Esophagus muscularis mucosa (tissue), 3 donors: ENCODE results near the gene RERE.

Experiments used
- POLR2AphosphoS5 ChIP-seq, 2 donors: sonication (generic); formaldehyde crosslinking; IDR thresholded peaks; one replicate each; pipeline ENCODE4 v1.6.1; 2017; ENCODE audit warnings: antibody characterized with exemption in 2 of 2
- TF ChIP-seq, protein P1 (sequence below), 3 experiments: fragments of 200-600 bp in 2 of 3; fragments of 450-650 bp in 1 of 3; sonication (generic) in 2 of 3; IDR thresholded peaks; one replicate each; pipeline ENCODE4 v1.5.1; 2017 to 2019; ENCODE audit warnings: antibody characterized with exemption in 3 of 3, mild to moderate bottlenecking in 2 of 3, moderate library complexity in 1 of 3

GRCh38 chr1:8800416-8800815, 17.0 kb downstream of the RERE start:
- TF ChIP-seq, protein P1, sequence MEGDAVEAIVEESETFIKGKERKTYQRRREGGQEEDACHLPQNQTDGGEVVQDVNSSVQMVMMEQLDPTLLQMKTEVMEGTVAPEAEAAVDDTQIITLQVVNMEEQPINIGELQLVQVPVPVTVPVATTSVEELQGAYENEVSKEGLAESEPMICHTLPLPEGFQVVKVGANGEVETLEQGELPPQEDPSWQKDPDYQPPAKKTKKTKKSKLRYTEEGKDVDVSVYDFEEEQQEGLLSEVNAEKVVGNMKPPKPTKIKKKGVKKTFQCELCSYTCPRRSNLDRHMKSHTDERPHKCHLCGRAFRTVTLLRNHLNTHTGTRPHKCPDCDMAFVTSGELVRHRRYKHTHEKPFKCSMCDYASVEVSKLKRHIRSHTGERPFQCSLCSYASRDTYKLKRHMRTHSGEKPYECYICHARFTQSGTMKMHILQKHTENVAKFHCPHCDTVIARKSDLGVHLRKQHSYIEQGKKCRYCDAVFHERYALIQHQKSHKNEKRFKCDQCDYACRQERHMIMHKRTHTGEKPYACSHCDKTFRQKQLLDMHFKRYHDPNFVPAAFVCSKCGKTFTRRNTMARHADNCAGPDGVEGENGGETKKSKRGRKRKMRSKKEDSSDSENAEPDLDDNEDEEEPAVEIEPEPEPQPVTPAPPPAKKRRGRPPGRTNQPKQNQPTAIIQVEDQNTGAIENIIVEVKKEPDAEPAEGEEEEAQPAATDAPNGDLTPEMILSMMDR (IDR thresholded peaks at IDR 0.05), result no peak
- TF ChIP-seq POLR2AphosphoS5 (IDR thresholded peaks at IDR 0.05), result no peak
